Measurements from ENCODE around the gene PGRMC2. TPM values are rescaled to one million over a fixed set of nuclear protein-coding genes. Genes with fewer than 3 reads are reported as not detected.

Gene PGRMC2, protein sequence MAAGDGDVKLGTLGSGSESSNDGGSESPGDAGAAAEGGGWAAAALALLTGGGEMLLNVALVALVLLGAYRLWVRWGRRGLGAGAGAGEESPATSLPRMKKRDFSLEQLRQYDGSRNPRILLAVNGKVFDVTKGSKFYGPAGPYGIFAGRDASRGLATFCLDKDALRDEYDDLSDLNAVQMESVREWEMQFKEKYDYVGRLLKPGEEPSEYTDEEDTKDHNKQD
- total RNA-seq: 116 TPM

DNA sequence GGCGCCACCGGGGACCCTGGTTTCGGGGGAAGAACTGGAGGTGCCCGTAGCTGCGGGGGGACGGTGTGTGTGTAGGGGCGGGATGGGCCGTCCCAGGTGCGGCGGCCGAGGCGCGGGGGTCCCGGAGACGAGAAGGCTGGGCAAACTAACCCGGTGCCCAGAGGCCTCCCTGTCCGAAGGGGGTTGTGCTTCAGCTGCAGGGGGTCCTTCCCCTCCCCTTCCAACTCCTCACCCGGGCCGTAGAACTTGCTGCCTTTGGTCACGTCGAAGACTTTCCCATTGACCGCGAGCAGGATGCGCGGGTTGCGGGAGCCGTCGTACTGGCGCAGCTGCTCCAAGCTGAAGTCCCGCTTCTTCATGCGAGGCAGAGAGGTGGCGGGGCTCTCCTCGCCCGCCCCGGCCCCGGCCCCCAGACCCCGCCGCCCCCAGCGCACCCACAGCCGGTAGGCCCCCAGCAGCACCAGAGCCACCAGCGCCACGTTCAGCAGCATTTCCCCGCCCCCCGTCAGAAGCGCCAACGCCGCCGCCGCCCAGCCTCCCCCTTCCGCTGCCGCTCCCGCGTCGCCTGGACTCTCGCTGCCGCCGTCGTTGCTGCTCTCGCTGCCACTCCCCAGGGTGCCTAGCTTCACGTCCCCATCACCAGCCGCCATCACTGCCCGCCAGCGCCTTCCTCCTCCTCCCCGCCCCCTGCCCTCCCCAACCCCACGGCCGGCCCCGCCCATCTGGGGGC is at the start of gene PGRMC2:
Gene PGRMC2, minus strand, starts transcription at position 673 of the 730 bp plus-strand sequence. Its CDS starts 23 bp downstream, at position 650.

Other genes with a start within 250 kb of the PGRMC2 start
- gene LARP1B, start 226.5 kb downstream of the PGRMC2 start, total RNA-seq: 44.8 TPM

All from camera-type eye (tissue), 1 donor.